ENCODE data around the gene KDM8.

The KDM8 gene

GRCh38 chr16:27174798-27175197, 28.5 kb upstream of the KDM8 start:
- TF ChIP-seq REST (IDR thresholded peaks at IDR 0.05; ENCODE audit: insufficient read depth in 1 of 2, low read depth in 2 of 2, low read length in 2 of 2): no peak

- TF ChIP-seq SIN3A (IDR thresholded peaks at IDR 0.05; ENCODE audit: borderline replicate concordance, insufficient read depth, low read length) (no peak), TAF1 (IDR thresholded peaks at IDR 0.05; ENCODE audit: borderline replicate concordance, insufficient read depth, low read length) (no peak), REST (IDR thresholded peaks at IDR 0.05; ENCODE audit: insufficient read depth in 1 of 2, low read depth in 2 of 2, low read length in 2 of 2) (no peak), FOXP2 (optimal IDR thresholded peaks at IDR 0.05; ENCODE audit: borderline replicate concordance, extremely low read depth, extremely low read length, insufficient read depth) (no peak), POLR2AphosphoS5 (IDR thresholded peaks at IDR 0.05; ENCODE audit: low read depth, low read length) (no peak)
These were observed 27.4 kb upstream of the KDM8 start for GRCh38 chr16:27175888-27176287.

DNA sequence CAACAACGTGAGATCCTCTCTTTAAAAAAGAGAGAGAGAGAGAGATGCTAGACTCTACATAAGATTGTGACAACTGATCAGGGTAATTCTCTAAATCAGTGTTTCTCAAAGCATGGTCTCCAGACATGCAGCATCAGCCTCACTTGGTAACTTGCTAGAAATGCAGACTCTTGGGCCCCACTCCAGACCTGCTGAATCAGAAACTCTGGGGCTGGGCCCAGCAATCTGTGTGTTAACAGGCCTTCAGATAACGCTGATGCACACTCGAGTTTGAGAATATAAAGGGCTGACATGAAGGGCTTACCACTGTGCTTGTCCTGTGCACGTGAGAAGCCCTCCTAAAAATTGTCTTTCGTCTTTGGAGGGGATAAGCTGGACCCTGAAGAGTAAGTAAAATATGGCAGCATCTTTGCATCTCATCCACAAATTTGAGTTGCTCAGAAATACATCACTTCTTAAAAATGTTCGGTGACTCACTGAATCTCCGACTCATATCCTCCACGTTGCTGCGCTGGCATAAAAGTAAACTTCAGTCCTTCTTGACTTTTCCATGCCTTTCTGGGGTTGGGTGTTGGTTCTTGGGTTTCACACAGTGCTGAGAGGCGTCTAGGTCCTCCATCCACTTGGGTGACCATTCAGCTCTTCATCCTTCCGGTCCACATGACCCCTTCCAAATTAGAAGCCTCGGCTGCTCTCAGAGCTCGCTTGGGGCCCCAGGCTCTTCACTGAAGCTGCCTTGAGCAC, 26.1 kb upstream of the KDM8 start:
- TF ChIP-seq POLR2AphosphoS5 (IDR thresholded peaks at IDR 0.05; ENCODE audit: low read depth, low read length) (no peak), TAF1 (IDR thresholded peaks at IDR 0.05; ENCODE audit: borderline replicate concordance, insufficient read depth, low read length) (no peak), REST (IDR thresholded peaks at IDR 0.05; ENCODE audit: insufficient read depth in 1 of 2, low read depth in 2 of 2, low read length in 2 of 2) (no peak), FOXP2 (optimal IDR thresholded peaks at IDR 0.05; ENCODE audit: borderline replicate concordance, extremely low read depth, extremely low read length, insufficient read depth) (no peak), SIN3A (IDR thresholded peaks at IDR 0.05; ENCODE audit: borderline replicate concordance, insufficient read depth, low read length) (no peak)

- no peak for TF ChIP-seq FOXP2 (optimal IDR thresholded peaks at IDR 0.05; ENCODE audit: borderline replicate concordance, extremely low read depth, extremely low read length, insufficient read depth)
- TF ChIP-seq POLR2AphosphoS5 (IDR thresholded peaks at IDR 0.05; ENCODE audit: low read depth, low read length): no peak
- TF ChIP-seq SIN3A (IDR thresholded peaks at IDR 0.05; ENCODE audit: borderline replicate concordance, insufficient read depth, low read length): no peak
- TF ChIP-seq TAF1 (IDR thresholded peaks at IDR 0.05; ENCODE audit: borderline replicate concordance, insufficient read depth, low read length): no peak
- TF ChIP-seq REST (IDR thresholded peaks at IDR 0.05; ENCODE audit: insufficient read depth in 1 of 2, low read depth in 2 of 2, low read length in 2 of 2): no peak
These were observed 23.7 kb upstream of the KDM8 start for GRCh38 chr16:27179500-27180072.
